ENCODE data around the gene ETFA.

Gene ETFA

DNA sequence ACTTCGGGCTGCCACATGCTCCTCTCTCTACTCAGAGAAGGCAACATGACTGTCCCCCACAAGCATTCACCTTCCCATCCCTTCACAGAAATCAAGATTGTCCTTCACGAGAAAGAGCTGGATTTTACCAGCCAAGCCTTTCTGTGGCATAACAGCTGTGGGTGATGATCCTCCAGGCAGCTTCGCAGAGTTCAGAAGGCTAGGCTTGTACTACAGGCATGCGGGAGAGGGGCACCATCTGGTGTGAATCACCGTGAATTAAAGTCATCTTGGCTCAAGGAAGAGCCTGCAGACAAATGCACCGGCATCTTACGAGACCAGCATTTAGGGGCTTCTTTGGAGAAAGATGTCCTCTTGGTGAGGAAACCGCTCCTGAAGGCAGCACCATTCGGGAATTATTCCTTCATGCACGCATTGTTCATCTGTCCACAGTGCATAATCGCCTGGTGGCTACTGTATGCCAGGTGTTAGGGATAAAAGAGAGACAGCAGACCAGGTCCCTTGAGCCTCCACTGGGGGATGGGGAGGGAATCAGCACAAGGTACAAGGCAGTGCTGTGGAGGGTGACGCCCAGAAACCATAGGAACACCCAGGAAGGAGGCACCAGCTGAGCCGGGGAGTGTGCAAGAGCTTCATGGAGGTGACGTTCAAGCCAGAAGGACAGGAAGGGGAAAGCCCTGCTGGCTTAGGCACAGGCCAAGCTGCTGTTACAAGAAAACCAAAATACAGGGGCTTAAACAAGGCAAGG lies 142.9 kb downstream of the ETFA start:
- DNase-seq = no peak

DNA sequence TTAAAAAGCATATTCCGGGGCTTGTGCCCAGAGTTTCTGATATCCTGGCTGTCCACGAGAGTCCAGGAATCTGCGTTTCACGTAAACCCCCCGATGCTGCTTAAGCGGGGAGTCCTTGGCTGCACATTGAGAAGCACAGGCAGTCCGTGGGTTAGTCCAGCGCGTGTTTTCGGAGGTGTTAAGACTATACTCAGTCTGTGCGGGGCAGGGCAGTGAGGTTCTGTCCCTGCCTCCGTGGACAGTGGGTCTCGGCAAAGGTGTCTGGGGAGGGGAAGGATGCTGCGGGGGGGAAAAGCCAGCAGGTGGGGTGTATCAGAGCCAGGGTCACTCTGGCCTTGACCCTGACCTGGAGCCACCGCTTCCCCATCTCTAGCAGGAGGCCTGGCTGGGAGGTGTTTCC lies 145.3 kb downstream of the ETFA start:
- DNase-seq = no peak

Measured in NCI-H748 treated with DMSO at 0.1 percent for 48 hours (cell line).